Measurements from ENCODE around the gene FOXJ3. TPM values are rescaled to one million over a fixed set of nuclear protein-coding genes. Genes with fewer than 3 reads are reported as not detected.

The FOXJ3 gene
- total RNA-seq, 2 donors from 2014 or later: 36.7 to 38.6 TPM

- no peaks in the 10 kb centered on the region for H3K27me3 ChIP-seq
- no peak overlapping the region for H3K4me3 ChIP-seq
- H3K9me3 ChIP-seq: peaks cover 0 to 11% of the 10 kb centered on the region in 2 donors
- H3K4me1 ChIP-seq: peaks cover 0 to 16% of the 10 kb centered on the region in 2 donors
- H3K27ac ChIP-seq: no peak overlapping the region
- no peaks in the 10 kb centered on the region for H3K36me3 ChIP-seq
- DNase-seq (ENCODE audit: low spot score): no peak
- TF ChIP-seq CTCF (IDR thresholded peaks at IDR 0.05): no peak
Observed at GRCh38 chr1:42240966-42241755, 93.9 kb downstream of the FOXJ3 start.

GRCh38 chr1:42239555-42239954, 95.5 kb downstream of the FOXJ3 start:
- Histone ChIP-seq H3K4me1 (peaks cover 0 to 13% of the 10 kb centered on the region in 2 donors), H3K27me3 (no peaks in the 10 kb centered on the region)

GRCh38 chr1:42239041-42239440, 96.0 kb downstream of the FOXJ3 start:
- Histone ChIP-seq H3K27ac (no peak overlapping the region), H3K9me3 (peaks cover 0 to 18% of the 10 kb centered on the region in 2 donors), H3K27me3 (no peaks in the 10 kb centered on the region), H3K4me1 (peaks cover 0 to 13% of the 10 kb centered on the region in 2 donors), H3K36me3 (no peaks in the 10 kb centered on the region), H3K4me3 (no peak overlapping the region)
- no peak for DNase-seq (ENCODE audit: low spot score)
- TF ChIP-seq CTCF (IDR thresholded peaks at IDR 0.05): no peak

More at GRCh38 chr1:42239555-42239954, 95.5 kb downstream of the FOXJ3 start:
- Histone ChIP-seq H3K36me3 (no peaks in the 10 kb centered on the region), H3K27ac (no peak overlapping the region), H3K4me3 (no peak overlapping the region), H3K9me3 (peaks cover 0 to 18% of the 10 kb centered on the region in 2 donors)
- no peak for DNase-seq (ENCODE audit: low spot score)
- no peak for TF ChIP-seq CTCF (IDR thresholded peaks at IDR 0.05)

- peaks cover 0 to 7% of the 10 kb centered on the region in 2 donors for H3K9me3 ChIP-seq
- no peak for DNase-seq (ENCODE audit: low spot score)
- no peaks in the 10 kb centered on the region for H3K36me3 ChIP-seq
- H3K4me1 ChIP-seq: peaks cover 0 to 7% of the 10 kb centered on the region in 2 donors
- H3K4me3 ChIP-seq: no peak overlapping the region
- no peaks in the 10 kb centered on the region for H3K27me3 ChIP-seq
- TF ChIP-seq CTCF (IDR thresholded peaks at IDR 0.05): no peak
- no peak overlapping the region for H3K27ac ChIP-seq
Observed at GRCh38 chr1:42231253-42231652, 103.8 kb downstream of the FOXJ3 start.

- no peaks in the 10 kb centered on the region for H3K27me3 ChIP-seq
- no peaks in the 10 kb centered on the region for H3K36me3 ChIP-seq
- no peak for DNase-seq (ENCODE audit: low spot score)
- H3K9me3 ChIP-seq: no peaks in the 10 kb centered on the region
- TF ChIP-seq CTCF (IDR thresholded peaks at IDR 0.05): no peak
- peaks cover 0 to 13% of the 10 kb centered on the region in 2 donors for H3K4me1 ChIP-seq
- no peak overlapping the region for H3K4me3 ChIP-seq
- H3K27ac ChIP-seq: no peak overlapping the region
Observed at GRCh38 chr1:42228938-42229337, 106.1 kb downstream of the FOXJ3 start.
